Cardiac muscle cell (in vitro differentiated cells and primary cell): ENCODE data around the gene KCNK4. TPM values are rescaled to one million over a fixed set of nuclear protein-coding genes. Genes with fewer than 3 reads are reported as not detected.
"Not testable (repeated sequence)": the region's sequence is repeated elsewhere in the genome, so short reads cannot be mapped to it uniquely, and the experiment has no call there.

Experiments used
- DNase-seq, 2 donors: peaks; one replicate each; pipeline versions ENCODE4 v3.0.0 to v3.0.0-alpha.2; 2010 to 2017; ENCODE audit warnings: low read depth in 1 of 2, low spot score in 1 of 2
- H3K27ac ChIP-seq: fragments of 200-600 bp; sonication (generic); 2 replicates; pipeline ENCODE4 v1.5.1; 2016
- H3K27me3 ChIP-seq: fragments of 200-600 bp; sonication (generic); 2 replicates; pipeline ENCODE4 v1.6.0; 2016; ENCODE audit warnings: control low read depth
- H3K36me3 ChIP-seq: fragments of 200-600 bp; sonication (generic); 2 replicates; pipeline ENCODE4 v1.5.1; 2016; ENCODE audit warnings: control low read depth
- H3K4me1 ChIP-seq: fragments of 200-600 bp; sonication (generic); 2 replicates; pipeline ENCODE4 v1.8.1; 2017; ENCODE audit warnings: low read depth, mild to moderate bottlenecking, mixed run types
- H3K4me3 ChIP-seq: fragments of 200-600 bp; sonication (generic); 2 replicates; pipeline ENCODE4 v1.5.1; 2016; ENCODE audit warnings: mild to moderate bottlenecking
- H3K9me3 ChIP-seq: fragments of 200-600 bp; sonication (generic); 2 replicates; pipeline ENCODE4 v1.5.1; 2017; ENCODE audit warnings: low read depth, mild to moderate bottlenecking, control low read depth
- CTCF ChIP-seq: IDR thresholded peaks from 2 replicates; pipeline ENCODE4 v1.5.1; 2012; ENCODE audit warnings: low read depth, mild to moderate bottlenecking, low read length
- polyA plus RNA-seq: library from polyadenylated mRNA; unstranded; fragments of >200 nt; fragmentation: Nextera tagmentation; extraction: Ambion mirVana; gene quantifications from 2 replicates; pipeline ENCODE4 v1.2.1, GENCODE V29; 2016
- total RNA-seq: library from RNA; depleted of rRNA; stranded (reverse); fragments of >200 nt; gene quantifications from 2 replicates; pipeline ENCODE4 v1.2.3, GENCODE V29; 2016

KCNK4 gene
- total and polyA plus RNA-seq, 2 experiments from 2014 or later, result not detected

GRCh38 chr11:64312947-64313346 is 21.8 kb downstream of the KCNK4 start:
- no peak for DNase-seq
- no peak for TF ChIP-seq CTCF
- H3K27ac ChIP-seq, result no peak overlapping the region
- H3K9me3 ChIP-seq, result no peaks in the 10 kb centered on the region
- H3K27me3 ChIP-seq, result no peaks in the 10 kb centered on the region
- H3K36me3 ChIP-seq, result peaks cover 5% of the 10 kb centered on the region
- no peaks in the 10 kb centered on the region for H3K4me1 ChIP-seq
- no peak overlapping the region for H3K4me3 ChIP-seq

GRCh38 chr11:64313491-64314145 is 22.5 kb downstream of the KCNK4 start:
- TF ChIP-seq CTCF, result no peak
- peaks cover 5% of the 10 kb centered on the region for H3K36me3 ChIP-seq
- H3K27ac ChIP-seq, result no peak overlapping the region

GRCh38 chr11:64314146-64314804 is 23.2 kb downstream of the KCNK4 start:
- no peak overlapping the region for H3K4me3 ChIP-seq
- no peak for DNase-seq
- peaks cover 5% of the 10 kb centered on the region for H3K36me3 ChIP-seq
- H3K9me3 ChIP-seq, result no peaks in the 10 kb centered on the region
- TF ChIP-seq CTCF, result peak; percentile 19
- no peak overlapping the region for H3K27ac ChIP-seq
- H3K4me1 ChIP-seq, result peaks cover 5% of the 10 kb centered on the region
- no peaks in the 10 kb centered on the region for H3K27me3 ChIP-seq

More at GRCh38 chr11:64313491-64314145, 22.5 kb downstream of the KCNK4 start:
- no peaks in the 10 kb centered on the region for H3K4me1 ChIP-seq
- no peaks in the 10 kb centered on the region for H3K9me3 ChIP-seq
- DNase-seq, result peak in 1 of 2 donors; percentile 42
- H3K27me3 ChIP-seq, result no peaks in the 10 kb centered on the region
- no peak overlapping the region for H3K4me3 ChIP-seq

- Histone ChIP-seq H3K27me3 (no peaks in the 10 kb centered on the region), H3K9me3 (no peaks in the 10 kb centered on the region), H3K27ac (no peak overlapping the region), H3K4me3 (no peak overlapping the region), H3K36me3 (peaks cover 5% of the 10 kb centered on the region), H3K4me1 (peaks cover 6% of the 10 kb centered on the region)
- no peak for DNase-seq
- TF ChIP-seq CTCF, result no peak
These were observed 23.9 kb downstream of the KCNK4 start for GRCh38 chr11:64314805-64315561.

- Histone ChIP-seq H3K4me3 (peak overlapping the region; percentile 60), H3K27ac (peak overlapping the region; percentile 95)
- not testable (repeated sequence) for H3K4me1 ChIP-seq, H3K36me3 ChIP-seq, H3K9me3 ChIP-seq, DNase-seq, H3K27me3 ChIP-seq
These were observed 24.8 kb downstream of the KCNK4 start for GRCh38 chr11:64315667-64316526.
